Adrenal gland (tissue), 12 donors: Measurements from ENCODE around the gene PFKFB2. TPM values are rescaled to one million over a fixed set of nuclear protein-coding genes. Genes with fewer than 3 reads are reported as not detected.

Experiments used
- DNase-seq, 7 donors: peaks; one replicate each; pipeline ENCODE4 v3.0.0-alpha.2; 2019 to 2020
- H3K27ac ChIP-seq, 5 donors: fragments of 200-600 bp; sonication (generic) in 4 of 5; 1 replicate in 3 of 5; 2 replicates in 2 of 5; pipeline versions ENCODE4 v1.5.1 to v1.8.0; 2016 to 2020; ENCODE audit warnings: mild to moderate bottlenecking in 1 of 5
- H3K27me3 ChIP-seq: fragments of 200-600 bp; 2 replicates; pipeline ENCODE4 v1.8.0; 2021
- H3K36me3 ChIP-seq, 2 donors: fragments of 200-600 bp; replicated peaks in 1 of 2; 1 replicate in 1 of 2; 2 replicates in 1 of 2; pipeline versions ENCODE4 v1.5.1 to v1.8.0; 2018 to 2022
- H3K4me1 ChIP-seq, 2 donors: fragments of 200-600 bp; replicated peaks in 1 of 2; 1 replicate in 1 of 2; 2 replicates in 1 of 2; pipeline versions ENCODE4 v1.5.1 to v1.8.0; 2018 to 2021
- H3K4me3 ChIP-seq, 4 donors: fragments of 200-600 bp; sonication (generic) in 3 of 4; one replicate each; pipeline ENCODE4 v1.5.1; 2016 to 2018
- H3K9me3 ChIP-seq, 3 donors: fragments of 200-600 bp; sonication (generic) in 1 of 3; replicated peaks in 1 of 3; 1 replicate in 2 of 3; 2 replicates in 1 of 3; pipeline versions ENCODE4 v1.5.1 to v1.8.0; 2016 to 2021
- CTCF ChIP-seq, 6 experiments: fragments of 450-650 bp in 4 of 6; fragments of 200-600 bp in 2 of 6; sonication (generic) in 1 of 6; IDR thresholded peaks; 1 replicate in 5 of 6; 2 replicates in 1 of 6; pipeline versions ENCODE4 v1.5.1 to v1.8.0; 2016 to 2021; ENCODE audit warnings: antibody characterized with exemption in 6 of 6, mild to moderate bottlenecking in 2 of 6, moderate library complexity in 1 of 6
- POLR2A ChIP-seq, 2 donors: fragments of 450-650 bp; IDR thresholded peaks; one replicate each; pipeline ENCODE4 v1.6.1; 2017; ENCODE audit warnings: antibody characterized with exemption in 2 of 2, mild to moderate bottlenecking in 2 of 2, moderate library complexity in 1 of 2
- WGBS, 4 donors: extraction: QIAGEN DNeasy Blood & Tissue Kit in 2 of 4; methylation state at CpG; one replicate each; pipeline versions ENCODE4 v1.1.5 to v1.1.7; 2013 to 2017; 5-methylcytosine and 5-hydroxymethylcytosine counted together
- intact Hi-C, 2 donors: fragments of 100-400 bp; cut with DNase I; formaldehyde crosslinking; loops; one replicate each; pipeline versions ENCODE4 v1.14.1 to v1.15.0; 2022 to 2023
- polyA plus RNA-seq, 3 donors: library from polyadenylated mRNA; stranded (reverse); fragments of 200-250 nt in 2 of 3; fragments of 350-450 nt in 1 of 3; fragmentation: Illumina TruSeq in 1 of 3; extraction: RNeasy Lipid Tissue Mini Kit (QIAGEN cat#74804) in 1 of 3; gene quantifications; one replicate each; pipeline ENCODE4 v1.2.3, GENCODE V29; 2013 to 2014
- total RNA-seq, 9 donors: library from RNA; depleted of rRNA in 4 of 9; stranded (reverse); fragments of >200 nt in 4 of 9; fragments of 120-200 nt in 1 of 9; fragmentation: NEBNext Ultra II Directional in 1 of 9; extraction: Animal tissue kit (Norgen Biotek cat#: 25700) in 1 of 9; gene quantifications; one replicate each; pipeline versions ENCODE4 v1.1.0 to v1.2.4, GENCODE V29; 2013 to 2023
- donor health status: healthy with polysubstance abuse.
- donor health status: Bipolar disorder and iron deficiency.
- donor health status: DM: yes; HTN: yes; CAD: no.
- donor health status: DM: no; HTN: no; CAD: no.
- donor health status: DM: no; HTN: no; CAD: no.
- donor health status: DM: yes; HTN: yes; CAD: no.

Gene PFKFB2
- total and polyA plus RNA-seq, 12 donors, result 3.9 to 25.8 (median 13.5) TPM

- no peak overlapping the region for H3K27ac ChIP-seq
- peaks cover 0 to 28% of the 10 kb centered on the region in 2 donors for H3K36me3 ChIP-seq
- H3K4me3 ChIP-seq, result no peak overlapping the region
- H3K9me3 ChIP-seq, result no peaks in the 10 kb centered on the region
- H3K4me1 ChIP-seq, result no peaks in the 10 kb centered on the region
- intact Hi-C loops, result no loop called here
- 74 to 85% (median 80%) methylated on average over 3 to 4 of the region's 4 CpGs for WGBS, 4 donors
- no peak for TF ChIP-seq POLR2A (IDR thresholded peaks at IDR 0.05)
- no peak for TF ChIP-seq CTCF (IDR thresholded peaks at IDR 0.05)
- no peak for DNase-seq
- H3K27me3 ChIP-seq, result no peaks in the 10 kb centered on the region
These were observed 6.8 kb downstream of the PFKFB2 start for GRCh38 chr1:207059881-207060280.

GRCh38 chr1:207060596-207060995 is 7.5 kb downstream of the PFKFB2 start:
- Histone ChIP-seq H3K27ac (no peak overlapping the region), H3K27me3 (no peaks in the 10 kb centered on the region), H3K4me3 (no peak overlapping the region), H3K36me3 (peaks cover 0 to 35% of the 10 kb centered on the region in 2 donors), H3K9me3 (no peaks in the 10 kb centered on the region), H3K4me1 (no peaks in the 10 kb centered on the region)
- WGBS, 4 donors, result 51 to 75% (median 65%) methylated on average over 3 of the region's 3 CpGs
- TF ChIP-seq POLR2A (IDR thresholded peaks at IDR 0.05), result no peak
- TF ChIP-seq CTCF (IDR thresholded peaks at IDR 0.05), result no peak
- no peak for DNase-seq
- intact Hi-C loops, result no loop called here

- H3K36me3 ChIP-seq, result peaks cover 0 to 39% of the 10 kb centered on the region in 2 donors
- intact Hi-C loops, result no loop called here
These were observed 9.0 kb downstream of the PFKFB2 start for GRCh38 chr1:207062058-207062457.

GRCh38 chr1:207063014-207063413 is 9.9 kb downstream of the PFKFB2 start:
- 88 to 97% (median 93%) methylated on average over 5 of the region's 5 CpGs for WGBS, 4 donors
- no peak overlapping the region for H3K27ac ChIP-seq
- no peak for DNase-seq
- intact Hi-C loops, result no loop called here
- no peak for TF ChIP-seq CTCF (IDR thresholded peaks at IDR 0.05)
- TF ChIP-seq POLR2A (IDR thresholded peaks at IDR 0.05), result no peak
- no peaks in the 10 kb centered on the region for H3K27me3 ChIP-seq
- H3K4me3 ChIP-seq, result no peak overlapping the region
- H3K36me3 ChIP-seq, result peaks cover 0 to 46% of the 10 kb centered on the region in 2 donors
- H3K9me3 ChIP-seq, result no peaks in the 10 kb centered on the region
- H3K4me1 ChIP-seq, result no peaks in the 10 kb centered on the region

More at GRCh38 chr1:207062058-207062457, 9.0 kb downstream of the PFKFB2 start:
- DNase-seq, result no peak
- no peak for TF ChIP-seq POLR2A (IDR thresholded peaks at IDR 0.05)
- no peak for TF ChIP-seq CTCF (IDR thresholded peaks at IDR 0.05)
- Histone ChIP-seq H3K9me3 (no peaks in the 10 kb centered on the region), H3K27me3 (no peaks in the 10 kb centered on the region), H3K4me1 (no peaks in the 10 kb centered on the region), H3K27ac (no peak overlapping the region), H3K4me3 (no peak overlapping the region)
- 80 to 100% (median 92%) methylated on average over 1 of the region's 1 CpG for WGBS, 4 donors
